ENCODE data around the gene LTBP4.
A peak's percentile ranks its signal among the peaks of the same experiment; 100 is the strongest.

The LTBP4 gene

GRCh38 chr19:40578442-40578908 is 22.7 kb upstream of the LTBP4 start:
- DNase-seq (ENCODE audit: low read depth), result peak; percentile 43
- no peak for TF ChIP-seq CTCF (IDR thresholded peaks at IDR 0.05; ENCODE audit: insufficient read depth, low read depth, low read length, missing control alignments)
- no peak overlapping the region for H3K4me3 ChIP-seq (ENCODE audit: low read depth, low read length)

- no peak for TF ChIP-seq CTCF (IDR thresholded peaks at IDR 0.05; ENCODE audit: insufficient read depth, low read depth, low read length, missing control alignments)
- DNase-seq (ENCODE audit: low read depth), result no peak
Observed at GRCh38 chr19:40580619-40581018, 20.6 kb upstream of the LTBP4 start.

GRCh38 chr19:40581531-40581930 is 19.6 kb upstream of the LTBP4 start:
- H3K4me3 ChIP-seq (ENCODE audit: low read depth, low read length), result no peak overlapping the region
- DNase-seq (ENCODE audit: low read depth), result no peak
- TF ChIP-seq CTCF (IDR thresholded peaks at IDR 0.05; ENCODE audit: insufficient read depth, low read depth, low read length, missing control alignments), result no peak

More at GRCh38 chr19:40580619-40581018, 20.6 kb upstream of the LTBP4 start:
- H3K4me3 ChIP-seq (ENCODE audit: low read depth, low read length), result no peak overlapping the region

- no peak overlapping the region for H3K4me3 ChIP-seq (ENCODE audit: low read depth, low read length)
- no peak for DNase-seq (ENCODE audit: low read depth)
- no peak for TF ChIP-seq CTCF (IDR thresholded peaks at IDR 0.05; ENCODE audit: insufficient read depth, low read depth, low read length, missing control alignments)
Observed at GRCh38 chr19:40582467-40582866, 18.7 kb upstream of the LTBP4 start.

- no peak for TF ChIP-seq CTCF (IDR thresholded peaks at IDR 0.05; ENCODE audit: insufficient read depth, low read depth, low read length, missing control alignments)
- DNase-seq (ENCODE audit: low read depth), result no peak
- no peak overlapping the region for H3K4me3 ChIP-seq (ENCODE audit: low read depth, low read length)
Observed at GRCh38 chr19:40583283-40583682, 17.9 kb upstream of the LTBP4 start.

GRCh38 chr19:40584007-40584406 is 17.2 kb upstream of the LTBP4 start:
- DNase-seq (ENCODE audit: low read depth), result no peak
- TF ChIP-seq CTCF (IDR thresholded peaks at IDR 0.05; ENCODE audit: insufficient read depth, low read depth, low read length, missing control alignments), result peak; percentile 18
- no peak overlapping the region for H3K4me3 ChIP-seq (ENCODE audit: low read depth, low read length)

GRCh38 chr19:40585241-40585981 is 15.8 kb upstream of the LTBP4 start:
- no peak for DNase-seq (ENCODE audit: low read depth)
- H3K4me3 ChIP-seq (ENCODE audit: low read depth, low read length), result no peak overlapping the region
- TF ChIP-seq CTCF (IDR thresholded peaks at IDR 0.05; ENCODE audit: insufficient read depth, low read depth, low read length, missing control alignments), result no peak
